ENCODE results near the gene ELOVL5.

Gene ELOVL5

DNA sequence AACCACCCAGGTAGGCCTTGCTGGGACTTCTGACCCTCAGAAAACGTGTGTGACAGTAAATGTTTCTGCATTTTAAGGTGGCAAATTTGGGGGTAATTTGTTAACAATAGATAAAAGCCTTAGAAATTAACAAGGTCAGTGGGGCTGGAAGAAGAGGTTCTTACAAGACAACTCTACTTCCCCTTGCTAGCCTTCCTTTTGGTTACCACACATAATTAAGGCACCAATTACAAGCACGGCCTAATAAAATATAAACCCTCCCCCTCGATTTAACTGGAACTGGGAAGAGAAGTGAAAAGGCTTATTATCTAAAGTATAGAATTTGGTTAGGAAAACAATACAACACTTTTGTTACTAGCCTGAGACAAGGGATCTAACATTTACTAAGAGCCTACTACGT is 38.8 kb downstream of the ELOVL5 start:
- TF ChIP-seq GATA3 (IDR thresholded peaks at IDR 0.05; ENCODE audit: low read depth, low read length) (no peak), GATA2 (IDR thresholded peaks at IDR 0.05; ENCODE audit: low read depth, low read length) (no peak)

DNA sequence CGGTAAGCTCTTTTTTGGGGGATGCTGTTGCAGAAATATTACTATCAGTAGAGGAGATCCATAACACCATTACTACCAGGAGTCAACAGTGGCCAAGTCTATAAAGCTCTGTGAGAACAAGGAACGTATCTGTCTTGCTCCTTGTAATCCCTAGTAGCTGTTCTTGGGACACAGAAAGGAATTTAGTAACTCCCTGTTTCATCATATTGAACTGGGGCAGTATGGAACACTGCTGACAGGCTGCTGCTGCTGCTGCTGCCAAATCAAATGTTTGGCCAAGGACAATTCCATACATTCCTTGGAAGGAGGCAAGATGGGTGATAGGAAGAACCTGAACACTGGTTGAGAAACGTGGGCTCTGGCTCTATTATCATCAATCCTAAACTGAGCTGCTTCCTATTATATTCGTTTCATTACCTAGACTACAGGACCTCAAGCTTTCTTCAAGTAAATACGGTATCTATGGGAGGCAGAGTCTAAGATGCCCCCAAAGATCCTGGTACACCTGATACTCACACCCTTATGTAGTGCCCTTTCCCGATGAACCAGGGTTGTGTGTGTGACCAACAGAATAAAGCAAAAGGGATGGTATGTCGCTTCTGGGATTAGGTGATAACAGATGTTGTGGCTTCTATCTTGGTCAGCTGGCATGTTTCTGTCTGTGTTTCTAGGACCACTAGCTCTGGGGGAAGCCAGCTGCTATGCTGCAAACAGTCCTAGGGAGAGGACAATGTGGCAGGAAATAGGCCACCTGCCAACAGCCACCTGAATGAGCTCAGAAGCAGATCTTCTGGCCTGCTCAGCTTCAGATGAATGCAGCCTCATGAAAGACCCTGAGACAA is 39.5 kb downstream of the ELOVL5 start:
- no peak for TF ChIP-seq GATA3 (IDR thresholded peaks at IDR 0.05; ENCODE audit: low read depth, low read length)
- 0 out of 2 replicates have a peak, but pooled peaks have one; percentile 17 for TF ChIP-seq GATA2 (IDR thresholded peaks at IDR 0.05; ENCODE audit: low read depth, low read length)

DNA sequence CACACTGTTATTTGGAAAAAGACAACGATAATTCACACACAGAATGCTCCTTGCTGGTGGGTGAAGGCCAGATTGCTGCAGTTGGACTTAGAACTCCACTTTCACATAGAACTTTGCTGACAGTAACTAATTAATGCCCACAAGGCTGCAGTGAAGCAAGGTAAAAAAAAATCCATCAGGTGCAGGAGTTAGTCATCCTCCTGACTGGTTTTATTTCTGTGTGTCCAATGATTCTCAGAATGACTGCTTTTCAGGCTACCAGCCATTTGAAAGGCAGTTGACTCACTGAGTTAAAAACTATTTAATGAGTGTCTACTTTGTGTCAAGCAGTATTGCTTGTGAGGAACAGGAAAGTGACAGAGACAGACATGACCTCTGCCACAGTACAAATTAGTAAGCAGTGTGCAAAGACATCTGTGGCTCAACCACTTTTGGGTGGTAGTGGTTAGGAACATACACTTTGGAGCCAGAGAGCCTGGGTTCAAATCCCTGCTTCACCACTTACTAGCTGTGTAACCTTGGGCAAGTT is 41.9 kb downstream of the ELOVL5 start:
- TF ChIP-seq GATA3 (IDR thresholded peaks at IDR 0.05; ENCODE audit: low read depth, low read length) (no peak), GATA2 (IDR thresholded peaks at IDR 0.05; ENCODE audit: low read depth, low read length) (no peak)

DNA sequence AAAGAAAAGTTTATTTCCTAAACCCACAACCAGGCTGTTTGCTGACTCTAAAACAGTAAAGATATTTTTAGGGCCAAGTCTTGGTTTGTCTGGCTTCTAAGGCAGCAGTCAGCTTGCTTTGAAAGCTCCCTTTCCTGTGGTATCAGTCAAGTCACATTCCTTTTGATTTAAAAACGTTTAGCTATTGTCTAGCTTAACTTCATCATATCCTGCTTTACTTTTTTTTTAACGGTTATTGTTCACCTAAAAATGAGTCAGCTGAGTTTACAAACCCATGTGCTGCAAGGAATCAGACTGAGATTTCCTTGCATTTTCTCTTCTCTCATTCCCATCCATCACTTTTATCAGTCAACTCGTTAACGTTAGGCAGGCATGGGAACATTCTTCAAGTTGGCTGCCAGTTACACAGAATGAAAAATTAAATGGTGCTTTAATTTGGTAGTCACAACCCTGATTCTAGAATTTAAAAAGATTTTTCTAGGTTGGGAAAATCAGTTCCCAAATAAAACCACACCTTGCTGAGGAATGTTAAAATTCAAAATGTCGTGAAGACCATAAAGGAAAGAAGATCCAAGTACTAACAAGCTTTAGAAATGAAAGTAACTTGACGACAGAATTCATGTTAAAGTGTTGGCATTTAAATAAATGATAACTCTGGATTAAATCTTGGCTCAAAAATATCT is 45.9 kb downstream of the ELOVL5 start:
- TF ChIP-seq GATA3 (IDR thresholded peaks at IDR 0.05; ENCODE audit: low read depth, low read length) (no peak), GATA2 (IDR thresholded peaks at IDR 0.05; ENCODE audit: low read depth, low read length) (no peak)

DNA sequence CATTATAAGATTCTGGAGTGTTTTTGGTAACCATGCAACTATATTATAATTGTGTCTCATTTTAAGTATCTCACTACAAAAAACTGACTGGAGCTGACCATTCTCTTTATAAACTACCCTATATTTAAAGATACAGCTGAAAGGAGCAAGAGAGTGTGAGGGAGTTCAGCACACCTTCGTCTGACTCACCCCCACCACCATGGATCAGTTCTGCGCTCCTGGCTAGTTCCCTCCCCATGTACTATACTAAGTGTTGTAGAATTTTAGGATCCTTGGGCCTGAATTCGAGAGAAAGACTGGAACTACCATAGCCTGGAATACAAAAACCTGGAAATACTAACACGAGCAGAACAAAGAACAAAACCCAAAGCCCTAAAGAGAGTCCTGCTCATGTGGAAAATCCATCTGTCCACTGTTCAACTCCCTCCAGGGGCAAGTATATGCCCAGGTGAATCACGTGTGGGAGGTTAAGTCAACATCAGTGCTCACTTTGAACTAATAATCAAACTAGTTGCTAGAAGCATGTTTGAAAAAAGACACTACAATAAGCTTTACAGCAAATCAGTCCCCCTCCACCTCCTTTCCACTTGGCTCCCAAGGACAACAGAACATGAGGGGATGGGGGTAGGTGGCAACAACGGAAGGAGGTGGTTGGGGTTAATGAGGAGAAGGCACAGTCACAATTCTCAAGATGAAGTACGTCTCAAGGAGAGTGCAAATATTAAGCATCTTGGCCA is 46.8 kb downstream of the ELOVL5 start:
- TF ChIP-seq GATA3 (IDR thresholded peaks at IDR 0.05; ENCODE audit: low read depth, low read length): no peak
- no peak for TF ChIP-seq GATA2 (IDR thresholded peaks at IDR 0.05; ENCODE audit: low read depth, low read length)

DNA sequence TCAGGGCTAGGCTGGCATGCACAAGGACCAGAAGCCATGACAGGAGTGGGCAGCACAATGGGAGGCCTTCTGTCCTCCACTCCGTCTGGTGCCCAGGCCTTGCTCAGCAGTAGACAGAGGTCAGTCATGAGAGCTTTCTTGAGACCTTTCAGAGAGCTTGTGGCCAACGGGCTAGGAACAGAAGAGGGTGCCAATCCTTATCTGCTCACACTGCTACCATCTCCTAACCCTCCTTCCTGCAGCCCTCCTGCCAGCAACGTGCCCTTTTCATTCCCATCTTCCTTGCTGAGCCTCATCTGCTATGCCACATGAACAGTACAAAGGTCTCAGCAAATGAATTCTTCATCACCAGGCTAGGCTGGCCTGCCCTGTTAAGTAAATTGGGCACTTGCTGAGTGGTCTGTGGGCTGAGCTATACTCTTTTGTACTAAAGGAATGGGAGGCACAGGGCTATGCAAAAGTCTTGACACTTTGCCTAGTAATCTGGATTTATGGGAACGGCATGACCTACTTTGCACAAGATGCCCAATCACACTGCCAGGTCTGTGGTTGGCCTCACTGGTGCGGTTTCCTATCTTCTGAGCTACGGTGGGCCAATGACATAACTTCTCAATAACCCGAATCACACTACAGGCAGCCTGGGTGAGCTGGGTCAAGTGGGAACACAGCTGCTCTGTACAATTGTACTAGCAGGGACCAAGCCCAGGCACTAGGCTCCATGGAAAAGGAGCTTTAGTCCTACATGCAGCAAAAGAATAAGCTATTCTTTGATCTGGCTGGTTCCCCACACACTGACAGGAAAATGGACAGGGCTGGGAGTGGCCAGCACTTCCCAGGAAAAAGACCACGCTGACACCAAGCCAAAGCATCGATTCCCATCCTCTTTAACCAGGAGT is 47.8 kb downstream of the ELOVL5 start:
- TF ChIP-seq GATA2 (IDR thresholded peaks at IDR 0.05; ENCODE audit: low read depth, low read length) (no peak), GATA3 (IDR thresholded peaks at IDR 0.05; ENCODE audit: low read depth, low read length) (no peak)

DNA sequence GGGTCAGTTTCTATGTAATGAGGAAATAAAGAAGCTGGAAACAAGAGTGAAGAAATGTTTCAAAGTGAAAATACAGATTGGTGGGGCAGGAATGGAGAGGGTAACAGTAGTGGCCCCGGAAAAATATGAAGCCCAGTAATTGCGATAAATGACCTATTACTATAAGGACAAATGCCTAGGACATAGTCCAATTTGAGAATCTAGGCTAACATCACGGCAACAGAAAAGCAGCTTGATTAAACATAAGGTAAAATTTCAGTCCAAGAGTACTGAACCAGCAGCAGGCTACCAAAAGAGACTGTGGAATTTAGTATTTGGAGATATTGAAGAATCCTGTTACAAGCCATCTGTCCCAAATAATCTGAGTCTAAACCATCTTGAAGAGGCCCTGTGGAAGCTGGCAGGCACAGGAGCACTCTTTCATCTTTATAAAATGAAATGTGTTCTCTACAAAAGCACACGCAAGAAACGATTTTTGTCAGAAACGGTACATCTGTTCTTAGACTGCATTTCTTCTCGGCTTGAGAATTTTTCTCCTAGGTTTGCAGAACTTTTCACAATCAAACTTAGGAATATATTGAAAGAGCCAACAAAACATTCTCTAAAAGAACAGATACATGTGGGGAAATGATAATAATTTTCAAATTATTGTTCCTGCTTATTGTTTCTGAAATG is 49.3 kb downstream of the ELOVL5 start:
- TF ChIP-seq GATA2 (IDR thresholded peaks at IDR 0.05; ENCODE audit: low read depth, low read length) (no peak), GATA3 (IDR thresholded peaks at IDR 0.05; ENCODE audit: low read depth, low read length) (no peak)

DNA sequence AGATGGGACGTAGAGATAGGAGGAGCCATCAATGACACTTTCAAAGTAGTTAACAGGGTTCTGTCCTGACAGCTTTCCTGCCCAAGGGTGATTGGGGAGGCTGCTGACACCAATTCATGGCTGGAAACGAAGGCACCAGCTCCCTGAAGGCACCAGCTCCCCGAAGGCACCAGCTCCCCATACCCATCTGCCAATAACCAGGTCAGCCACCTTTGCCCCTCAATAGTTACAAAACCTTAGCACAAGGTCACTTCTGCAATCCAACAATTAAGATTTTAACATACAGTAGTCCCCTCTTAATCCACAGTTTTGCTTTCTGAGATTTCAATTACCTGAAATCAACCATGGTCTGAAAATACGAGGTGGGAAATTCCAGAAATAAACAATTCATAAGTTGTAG is 51.7 kb downstream of the ELOVL5 start:
- no peak for TF ChIP-seq GATA2 (IDR thresholded peaks at IDR 0.05; ENCODE audit: low read depth, low read length)
- no peak for TF ChIP-seq GATA3 (IDR thresholded peaks at IDR 0.05; ENCODE audit: low read depth, low read length)

DNA sequence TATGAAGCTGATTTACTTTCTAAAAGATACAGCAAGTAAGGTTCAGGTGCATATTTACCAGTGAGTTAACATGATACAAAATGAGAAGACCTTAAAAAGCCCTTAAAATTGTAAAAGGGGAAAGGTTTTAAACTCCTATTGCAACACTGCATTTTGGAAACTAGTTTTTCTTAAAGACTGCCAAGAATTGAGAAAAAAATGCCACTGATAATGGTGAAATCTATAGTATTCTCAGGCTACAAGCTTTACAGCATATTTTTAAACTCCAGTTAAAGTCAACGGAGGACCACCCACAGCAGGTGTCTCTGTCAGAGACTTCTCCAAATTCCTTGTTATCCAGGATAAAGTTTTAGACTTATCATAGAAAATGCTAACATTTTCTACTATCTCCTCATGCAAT is 53.6 kb downstream of the ELOVL5 start:
- TF ChIP-seq GATA3 (IDR thresholded peaks at IDR 0.05; ENCODE audit: low read depth, low read length): no peak
- TF ChIP-seq GATA2 (IDR thresholded peaks at IDR 0.05; ENCODE audit: low read depth, low read length): no peak

DNA sequence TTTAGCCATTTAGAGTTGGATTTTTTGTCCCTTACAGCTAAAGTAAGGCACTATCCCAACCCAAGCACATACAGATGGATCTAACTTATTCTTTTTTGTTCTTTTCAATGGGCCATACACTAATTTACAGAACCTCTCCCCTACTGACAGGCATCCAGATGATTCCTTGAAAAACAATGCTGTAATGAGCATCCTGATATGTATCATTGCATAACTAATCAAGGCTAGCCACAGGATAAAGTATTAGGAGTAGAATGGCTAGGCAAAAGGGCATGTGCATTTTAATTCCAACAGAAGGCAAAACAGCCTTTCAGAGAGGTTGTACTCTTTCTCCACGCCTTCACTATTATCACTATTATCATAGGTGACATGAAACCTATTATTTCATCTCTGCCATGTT is 54.1 kb downstream of the ELOVL5 start:
- TF ChIP-seq GATA3 (IDR thresholded peaks at IDR 0.05; ENCODE audit: low read depth, low read length): no peak
- no peak for TF ChIP-seq GATA2 (IDR thresholded peaks at IDR 0.05; ENCODE audit: low read depth, low read length)

DNA sequence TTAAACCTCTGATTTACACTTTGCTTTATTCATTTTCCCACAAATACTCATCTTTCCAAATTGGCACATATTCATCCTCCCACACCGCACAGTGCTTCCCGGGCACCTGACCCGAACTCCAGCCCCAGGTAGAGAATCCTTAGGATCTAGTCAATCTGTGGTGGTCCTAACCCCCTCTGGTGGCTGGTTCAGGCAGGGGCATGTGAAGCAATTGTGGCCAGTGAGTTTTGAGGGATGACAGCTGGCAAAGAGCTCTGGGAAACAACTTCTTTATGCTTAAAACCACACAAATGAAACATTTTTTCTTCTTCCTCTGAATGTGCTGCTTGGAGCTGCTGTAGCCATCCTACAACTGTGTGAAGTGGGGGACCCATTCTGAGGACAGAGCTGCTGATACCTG is 54.7 kb downstream of the ELOVL5 start:
- TF ChIP-seq GATA2 (IDR thresholded peaks at IDR 0.05; ENCODE audit: low read depth, low read length) (no peak), GATA3 (IDR thresholded peaks at IDR 0.05; ENCODE audit: low read depth, low read length) (no peak)

DNA sequence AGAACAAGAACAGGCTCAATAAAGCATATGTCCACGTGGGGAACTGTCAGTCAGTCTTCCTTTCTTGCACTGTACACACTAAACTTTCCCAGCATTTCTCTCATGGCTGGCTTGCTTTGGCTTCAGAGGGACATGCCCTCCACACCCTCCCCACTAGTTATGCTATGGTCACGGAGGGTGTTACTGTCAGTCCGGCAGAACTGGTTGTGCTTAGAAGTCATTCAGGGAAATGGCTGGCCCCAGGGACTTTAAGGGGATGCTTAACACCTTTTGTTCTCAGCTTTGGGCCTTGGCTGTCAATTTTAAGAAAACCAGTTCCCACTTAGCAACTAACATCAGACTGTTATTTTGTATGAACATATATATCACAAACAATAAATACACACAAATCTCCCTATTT is 55.1 kb downstream of the ELOVL5 start:
- TF ChIP-seq GATA2 (IDR thresholded peaks at IDR 0.05; ENCODE audit: low read depth, low read length) (no peak), GATA3 (IDR thresholded peaks at IDR 0.05; ENCODE audit: low read depth, low read length) (no peak)

Data from SH-SY5Y (cell line).